OCI-LY1 (cell line): ENCODE measurements around the gene IL7R.

Experiments used
- H2AFZ ChIP-seq: fragments of 200-600 bp; sonication (generic), shearing (Covaris generic); 2 replicates; pipeline ENCODE4 v1.6.0; 2014; ENCODE audit warnings: antibody characterized with exemption, mild to moderate bottlenecking, low read length
- H3F3A ChIP-seq: fragments of 200-600 bp; sonication (generic), shearing (Covaris generic); 2 replicates; pipeline ENCODE4 v1.6.0; 2014; ENCODE audit warnings: mild to moderate bottlenecking, antibody characterized with exemption, low read length, moderate library complexity; ENCODE audit not compliant: insufficient read depth
- H3K27ac ChIP-seq: fragments of 200-600 bp; sonication (generic); 2 replicates; pipeline ENCODE4 v1.5.1; 2014; ENCODE audit warnings: low read length, mixed run types, mild to moderate bottlenecking, low read depth; ENCODE audit not compliant: poor library complexity, severe bottlenecking
- H3K27me3 ChIP-seq: fragments of 200-600 bp; sonication (generic); 2 replicates; pipeline ENCODE4 v1.6.0; 2014; ENCODE audit warnings: antibody characterized with exemption, mild to moderate bottlenecking, low read length, moderate library complexity; ENCODE audit not compliant: insufficient read depth
- H3K36me3 ChIP-seq: fragments of 200-600 bp; sonication (generic); 2 replicates; pipeline ENCODE4 v1.6.1; 2014; ENCODE audit warnings: mild to moderate bottlenecking, antibody characterized with exemption, low read length, moderate library complexity, mixed read lengths; ENCODE audit not compliant: insufficient read depth
- H3K4me1 ChIP-seq: fragments of 200-600 bp; sonication (generic); 2 replicates; pipeline ENCODE4 v1.5.1; 2014; ENCODE audit warnings: mild to moderate bottlenecking, low read length, moderate library complexity; ENCODE audit not compliant: insufficient read depth, severe bottlenecking
- H3K4me2 ChIP-seq: fragments of 200-600 bp; sonication (generic), shearing (Covaris generic); 2 replicates; pipeline ENCODE4 v1.6.1; 2014; ENCODE audit warnings: low read length
- H3K4me3 ChIP-seq: fragments of 200-600 bp; sonication (generic); 2 replicates; pipeline ENCODE4 v1.5.1; 2014; ENCODE audit warnings: low read length, low read depth, mild to moderate bottlenecking, mixed read lengths; ENCODE audit not compliant: poor library complexity, severe bottlenecking
- H3K79me2 ChIP-seq: fragments of 200-600 bp; shearing (Covaris generic); 2 replicates; pipeline ENCODE4 v1.6.1; 2016; ENCODE audit warnings: mixed run types, low read length, mixed read lengths; ENCODE audit not compliant: insufficient read depth
- H3K9ac ChIP-seq: fragments of 200-600 bp; sonication (generic), shearing (Covaris generic); 2 replicates; pipeline ENCODE4 v1.6.1; 2014; ENCODE audit warnings: mild to moderate bottlenecking, low read length, mixed read lengths
- H3K9me2 ChIP-seq: fragments of 200-600 bp; sonication (generic), shearing (Covaris generic); 2 replicates; pipeline ENCODE4 v1.6.1; 2014; ENCODE audit warnings: low read depth, mild to moderate bottlenecking, low read length, mixed read lengths
- H3K9me3 ChIP-seq: fragments of 200-600 bp; shearing (Covaris generic); 2 replicates; pipeline ENCODE4 v1.6.1; 2014; ENCODE audit warnings: low read length, mixed read lengths
- H4K20me1 ChIP-seq: fragments of 200-600 bp; sonication (generic), shearing (Covaris generic); 2 replicates; pipeline ENCODE4 v1.6.0; 2016; ENCODE audit warnings: mild to moderate bottlenecking, low read length; ENCODE audit not compliant: insufficient read depth
- EZH2 ChIP-seq: fragments of 200-600 bp; sonication (generic), shearing (Covaris generic); IDR thresholded peaks from 2 replicates; pipeline ENCODE4 v1.8.0; 2017; ENCODE audit warnings: borderline replicate concordance, mixed run types, mild to moderate bottlenecking, antibody characterized with exemption, low read length, moderate library complexity, mixed read lengths
- TF ChIP-seq, protein P1 (sequence below): fragments of 200-600 bp; sonication (generic), shearing (Covaris generic); IDR thresholded peaks from 2 replicates; pipeline ENCODE4 v1.5.1; 2017; ENCODE audit warnings: mild to moderate bottlenecking, antibody characterized with exemption, low read length, moderate library complexity, mixed read lengths

IL7R gene

DNA sequence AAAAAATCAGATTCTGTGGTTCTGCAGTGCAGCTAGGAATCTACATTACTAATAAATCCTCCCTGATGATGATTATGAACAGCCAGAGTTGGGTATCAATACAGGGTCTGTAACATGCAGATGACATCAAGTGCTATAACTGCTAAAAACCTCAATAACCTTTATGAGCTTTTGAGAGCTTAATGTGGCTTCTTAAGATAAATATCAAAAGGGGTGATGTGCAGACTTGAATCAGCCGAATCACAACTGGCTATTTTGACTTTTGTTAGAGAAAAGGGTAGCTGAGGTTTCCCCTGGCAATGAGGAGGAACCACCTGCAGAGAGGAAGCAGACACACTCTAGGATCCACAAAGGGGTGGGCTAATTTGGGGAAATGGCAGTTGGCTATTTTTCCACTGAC, 51.5 kb downstream of the IL7R start:
- H3K4me3 ChIP-seq = no peak overlapping the region

DNA sequence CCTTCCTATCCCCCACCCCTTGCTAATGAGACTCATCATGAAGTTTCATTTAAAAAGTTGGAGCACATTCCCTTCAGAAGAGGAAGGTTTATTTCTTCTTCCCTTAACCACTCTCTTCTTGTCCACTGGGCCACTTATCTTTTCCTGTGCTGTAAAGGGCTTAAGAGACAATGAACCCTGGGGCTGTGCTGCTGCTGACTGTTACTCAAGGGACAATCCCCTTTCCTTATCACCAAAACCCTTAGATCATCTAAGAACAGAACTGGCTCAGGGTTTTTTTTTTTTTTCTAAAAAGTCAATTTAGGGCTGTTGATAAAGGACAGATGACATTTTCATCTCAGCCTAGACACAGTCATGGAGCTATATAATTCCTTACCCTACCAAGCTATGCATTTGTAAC, 52.1 kb downstream of the IL7R start:
- H3K79me2 ChIP-seq = no peaks in the 10 kb centered on the region
- no peaks in the 10 kb centered on the region for H4K20me1 ChIP-seq
- peak overlapping the region; percentile 30 for H3K4me2 ChIP-seq
- peaks cover 12% of the 10 kb centered on the region; the same call in 1 of the 2 replicates for H3K36me3 ChIP-seq
- TF ChIP-seq, protein P1, sequence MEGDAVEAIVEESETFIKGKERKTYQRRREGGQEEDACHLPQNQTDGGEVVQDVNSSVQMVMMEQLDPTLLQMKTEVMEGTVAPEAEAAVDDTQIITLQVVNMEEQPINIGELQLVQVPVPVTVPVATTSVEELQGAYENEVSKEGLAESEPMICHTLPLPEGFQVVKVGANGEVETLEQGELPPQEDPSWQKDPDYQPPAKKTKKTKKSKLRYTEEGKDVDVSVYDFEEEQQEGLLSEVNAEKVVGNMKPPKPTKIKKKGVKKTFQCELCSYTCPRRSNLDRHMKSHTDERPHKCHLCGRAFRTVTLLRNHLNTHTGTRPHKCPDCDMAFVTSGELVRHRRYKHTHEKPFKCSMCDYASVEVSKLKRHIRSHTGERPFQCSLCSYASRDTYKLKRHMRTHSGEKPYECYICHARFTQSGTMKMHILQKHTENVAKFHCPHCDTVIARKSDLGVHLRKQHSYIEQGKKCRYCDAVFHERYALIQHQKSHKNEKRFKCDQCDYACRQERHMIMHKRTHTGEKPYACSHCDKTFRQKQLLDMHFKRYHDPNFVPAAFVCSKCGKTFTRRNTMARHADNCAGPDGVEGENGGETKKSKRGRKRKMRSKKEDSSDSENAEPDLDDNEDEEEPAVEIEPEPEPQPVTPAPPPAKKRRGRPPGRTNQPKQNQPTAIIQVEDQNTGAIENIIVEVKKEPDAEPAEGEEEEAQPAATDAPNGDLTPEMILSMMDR = no peak
- TF ChIP-seq EZH2 = no peak
- H3K27me3 ChIP-seq = no peaks in the 10 kb centered on the region
- no peak overlapping the region for H3K4me3 ChIP-seq
- no peak overlapping the region for H2AFZ ChIP-seq
- H3K9me3 ChIP-seq = peaks cover 18% of the 10 kb centered on the region
- H3K4me1 ChIP-seq = peaks cover 46% of the 10 kb centered on the region
- peak overlapping the region; percentile 94 for H3K27ac ChIP-seq
- peaks cover 4% of the 10 kb centered on the region; the same call in 1 of the 2 replicates for H3F3A ChIP-seq
- peak overlapping the region; percentile 40 for H3K9ac ChIP-seq
- H3K9me2 ChIP-seq = no peaks in the 10 kb centered on the region

More for the DNA sequence above, 51.5 kb downstream of the IL7R start:
- TF ChIP-seq, protein P1 = no peak
- no peak for TF ChIP-seq EZH2
- H4K20me1 ChIP-seq = no peaks in the 10 kb centered on the region
- peaks cover 17% of the 10 kb centered on the region; the same call in 1 of the 2 replicates for H3K36me3 ChIP-seq
- H3K9me2 ChIP-seq = no peaks in the 10 kb centered on the region
- H3F3A ChIP-seq = peaks cover 4% of the 10 kb centered on the region; the same call in 1 of the 2 replicates
- peak overlapping the region; percentile 34; the same call in 1 of the 2 replicates for H3K9ac ChIP-seq
- peaks cover 50% of the 10 kb centered on the region for H3K4me1 ChIP-seq
- peaks cover 21% of the 10 kb centered on the region for H3K9me3 ChIP-seq
- H3K79me2 ChIP-seq = no peaks in the 10 kb centered on the region
- H3K27me3 ChIP-seq = no peaks in the 10 kb centered on the region
- peak overlapping the region; percentile 94 for H3K27ac ChIP-seq
- H3K4me2 ChIP-seq = peak overlapping the region; percentile 30
- H2AFZ ChIP-seq = no peak overlapping the region

DNA sequence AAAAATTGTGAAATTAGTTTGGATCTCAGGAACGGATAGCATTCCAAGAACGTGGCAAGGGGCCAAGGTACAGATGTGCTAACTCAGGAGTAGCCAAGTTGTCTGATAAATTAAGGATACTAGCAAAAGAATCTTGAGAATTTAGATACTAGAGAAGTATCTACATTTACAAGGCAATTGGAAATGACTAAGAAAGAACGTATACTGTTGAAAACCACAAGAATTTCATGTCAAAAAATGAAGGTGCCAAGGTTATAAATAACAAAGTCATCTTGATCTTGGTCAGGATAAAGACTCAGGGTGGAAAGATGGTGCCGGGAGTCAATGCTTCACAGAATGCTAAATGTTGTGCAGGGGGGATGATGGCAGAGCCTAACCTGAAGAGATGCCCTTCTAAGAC, 62.5 kb downstream of the IL7R start:
- no peak for TF ChIP-seq EZH2
- TF ChIP-seq, protein P1 = no peak
- Histone ChIP-seq H3F3A (no peaks in the 10 kb centered on the region), H3K9me2 (no peaks in the 10 kb centered on the region), H3K9ac (no peak overlapping the region), H3K27me3 (no peaks in the 10 kb centered on the region), H2AFZ (no peak overlapping the region), H3K4me1 (peaks cover 41% of the 10 kb centered on the region), H3K36me3 (no peaks in the 10 kb centered on the region), H3K79me2 (no peaks in the 10 kb centered on the region), H3K4me3 (no peak overlapping the region), H3K9me3 (peaks cover 7% of the 10 kb centered on the region; the same call in 1 of the 2 replicates), H3K4me2 (no peak overlapping the region), H4K20me1 (no peaks in the 10 kb centered on the region), H3K27ac (peak overlapping the region; percentile 61)
